H9 (cell line): ENCODE data around the gene CC2D2B. TPM values are rescaled to one million over a fixed set of nuclear protein-coding genes. Genes with fewer than 3 reads are reported as not detected.
A peak's percentile ranks its signal among the peaks of the same experiment; 100 is the strongest.

Source experiments
- DNase-seq: peaks from one replicate; pipeline ENCODE4 v3.0.0-alpha.2; 2017
- H2AFZ ChIP-seq: one replicate; pipeline ENCODE4 v1.6.1; 2013; ENCODE audit warnings: mild to moderate bottlenecking, low read length, control low read depth, moderate library complexity
- H2AK5ac ChIP-seq: 2 replicates; pipeline ENCODE4 v1.6.1; 2013; ENCODE audit warnings: low read length, control low read depth, mixed read lengths; ENCODE audit not compliant: insufficient read length
- H2BK120ac ChIP-seq: one replicate; pipeline ENCODE4 v1.6.1; 2013; ENCODE audit warnings: low read depth, mild to moderate bottlenecking, low read length, control low read depth, inconsistent platforms; ENCODE audit not compliant: poor library complexity, severe bottlenecking
- H2BK12ac ChIP-seq: 2 replicates; pipeline ENCODE4 v1.6.1; 2013; ENCODE audit warnings: low read length, control low read depth, mixed read lengths, low read depth; ENCODE audit not compliant: insufficient read length
- H2BK15ac ChIP-seq: 2 replicates; pipeline ENCODE4 v1.6.1; 2013; ENCODE audit warnings: low read depth, low read length, control low read depth
- H2BK20ac ChIP-seq: one replicate; pipeline ENCODE4 v1.6.1; 2013; ENCODE audit warnings: low read depth, mild to moderate bottlenecking, low read length, control low read depth, inconsistent platforms; ENCODE audit not compliant: poor library complexity, severe bottlenecking
- H2BK5ac ChIP-seq: 2 replicates; pipeline ENCODE4 v1.6.1; 2013; ENCODE audit warnings: low read length, control low read depth, mixed read lengths; ENCODE audit not compliant: insufficient read length
- H3K14ac ChIP-seq: 2 replicates; pipeline ENCODE4 v1.6.1; 2013; ENCODE audit warnings: low read length, control low read depth; ENCODE audit not compliant: insufficient read depth
- H3K18ac ChIP-seq: 2 replicates; pipeline ENCODE4 v1.6.1; 2013; ENCODE audit warnings: low read depth, mild to moderate bottlenecking, mixed read lengths, low read length, control low read depth; ENCODE audit not compliant: insufficient read length
- H3K23ac ChIP-seq: 2 replicates; pipeline ENCODE4 v1.6.1; 2013; ENCODE audit warnings: low read length, control low read depth, mixed read lengths, low read depth; ENCODE audit not compliant: insufficient read length
- H3K23me2 ChIP-seq: 2 replicates; pipeline ENCODE4 v1.6.1; 2013; ENCODE audit warnings: low read depth, mild to moderate bottlenecking, mixed read lengths, low read length, control low read depth; ENCODE audit not compliant: insufficient read length, poor library complexity, severe bottlenecking
- H3K27ac ChIP-seq: 2 replicates; pipeline ENCODE4 v1.5.1; 2013; ENCODE audit warnings: low read length, control low read depth, mixed read lengths, low read depth; ENCODE audit not compliant: insufficient read length
- H3K27me3 ChIP-seq: 2 replicates; pipeline ENCODE4 v1.6.1; 2013; ENCODE audit warnings: low read length, control low read depth, inconsistent platforms; ENCODE audit not compliant: insufficient read depth
- H3K4ac ChIP-seq: 2 replicates; pipeline ENCODE4 v1.6.1; 2013; ENCODE audit warnings: low read depth, mild to moderate bottlenecking, control low read depth, inconsistent platforms, low read length, moderate library complexity
- H3K4me1 ChIP-seq: 2 replicates; pipeline ENCODE4 v1.6.1; 2013; ENCODE audit warnings: low read length, control low read depth, inconsistent platforms; ENCODE audit not compliant: insufficient read depth
- H3K4me2 ChIP-seq: 2 replicates; pipeline ENCODE4 v1.6.1; 2013; ENCODE audit warnings: low read length, control low read depth, mixed read lengths; ENCODE audit not compliant: insufficient read length, insufficient read depth
- H3K56ac ChIP-seq: 2 replicates; pipeline ENCODE4 v1.6.1; 2013; ENCODE audit warnings: low read depth, mild to moderate bottlenecking, mixed read lengths, low read length, control low read depth; ENCODE audit not compliant: insufficient read length
- H3K79me1 ChIP-seq: 2 replicates; pipeline ENCODE4 v1.6.1; 2013; ENCODE audit warnings: low read depth, mild to moderate bottlenecking, moderate library complexity, low read length, control low read depth, inconsistent platforms; ENCODE audit not compliant: insufficient read depth, poor library complexity, severe bottlenecking
- H3K79me2 ChIP-seq: 2 replicates; pipeline ENCODE4 v1.6.1; 2013; ENCODE audit warnings: low read length, control low read depth, inconsistent platforms; ENCODE audit not compliant: insufficient read depth
- H3K9ac ChIP-seq: 2 replicates; pipeline ENCODE4 v1.6.1; 2013; ENCODE audit warnings: low read length, control low read depth, mixed read lengths; ENCODE audit not compliant: insufficient read length; ENCODE audit errors: extremely low read depth
- H3K9me3 ChIP-seq: one replicate; pipeline ENCODE4 v1.6.1; 2013; ENCODE audit warnings: low read depth, low read length, inconsistent platforms; ENCODE audit not compliant: control insufficient read depth
- H3T11ph ChIP-seq: one replicate; pipeline ENCODE4 v1.6.1; 2013; ENCODE audit warnings: mild to moderate bottlenecking, low read length, control low read depth, inconsistent platforms
- H4K20me1 ChIP-seq: one replicate; pipeline ENCODE4 v1.6.1; 2013; ENCODE audit not compliant: control insufficient read depth, insufficient read length, insufficient read depth
- H4K5ac ChIP-seq: 2 replicates; pipeline ENCODE4 v1.6.1; 2013; ENCODE audit warnings: low read depth, mild to moderate bottlenecking, mixed read lengths, low read length, control low read depth; ENCODE audit not compliant: insufficient read length
- H4K8ac ChIP-seq: replicated peaks from 2 replicates; pipeline ENCODE4 v1.6.1; 2013; ENCODE audit warnings: low read length, control low read depth, mixed read lengths, low read depth; ENCODE audit not compliant: insufficient read length
- H4K91ac ChIP-seq: 2 replicates; pipeline ENCODE4 v1.6.1; 2013; ENCODE audit warnings: low read depth, mild to moderate bottlenecking, moderate library complexity, mixed read lengths, low read length, control low read depth; ENCODE audit not compliant: insufficient read length
- H3K27ac Mint-ChIP-seq, 3 experiments: 2 replicates in 2 of 3; 3 replicates in 1 of 3; pipeline ENCODE4 v1.8.0; 2020 to 2021; ENCODE audit warnings: mixed read lengths in 3 of 3, mild to moderate bottlenecking in 1 of 3, moderate library complexity in 1 of 3
- H3K27me3 Mint-ChIP-seq: 2 replicates; pipeline ENCODE4 v1.8.0; 2021; ENCODE audit warnings: low read depth, mild to moderate bottlenecking, moderate library complexity, mixed read lengths
- H3K36me3 Mint-ChIP-seq, 3 experiments: 2 replicates in 2 of 3; 3 replicates in 1 of 3; pipeline ENCODE4 v1.8.0; 2020 to 2021; ENCODE audit warnings: low read depth in 3 of 3, mixed read lengths in 3 of 3; ENCODE audit not compliant: insufficient read depth in 1 of 3
- H3K4me1 Mint-ChIP-seq, 2 experiments: 2 replicates each; pipeline ENCODE4 v1.8.0; 2020; ENCODE audit warnings: mixed read lengths in 2 of 2
- H3K4me3 Mint-ChIP-seq, 2 experiments: 2 replicates in 1 of 2; 3 replicates in 1 of 2; pipeline ENCODE4 v1.8.0; 2020 to 2021; ENCODE audit warnings: mild to moderate bottlenecking in 2 of 2, mixed read lengths in 2 of 2, moderate library complexity in 1 of 2
- H3K9me3 Mint-ChIP-seq, 2 experiments: 2 replicates in 1 of 2; 3 replicates in 1 of 2; pipeline ENCODE4 v1.8.0; 2020; ENCODE audit warnings: mild to moderate bottlenecking in 2 of 2, mixed read lengths in 2 of 2, moderate library complexity in 1 of 2
- CTCF ChIP-seq: fragments of 200-600 bp; sonication (generic); conservative IDR thresholded peaks from 3 replicates; pipeline ENCODE4 v1.8.0; 2021; ENCODE audit warnings: antibody characterized with exemption, mild to moderate bottlenecking
- WGBS: extraction: QIAGEN DNeasy Blood & Tissue Kit; methylation state at CpG from one replicate; pipeline ENCODE4 v1.1.7; 2013; ENCODE audit warnings: missing lambda C conversion rate, low lambda C conversion rate, mixed read lengths; ENCODE audit not compliant: insufficient read length; ENCODE audit errors: extremely low coverage; 5-methylcytosine and 5-hydroxymethylcytosine counted together
- total RNA-seq: library from RNA; stranded (reverse); gene quantifications from 2 replicates; pipeline ENCODE4 v1.2.1, GENCODE V29; 2021

The CC2D2B gene
- total RNA-seq, 1 experiment from 2014 or later: 0.72 TPM

GRCh38 chr10:96025566-96025965 lies 117.8 kb downstream of the CC2D2B start:
- 0 out of 7 replicates have a peak, but pooled peaks cover 0 to 2% (median 0%) of the 10 kb centered on the region in 3 experiments for H3K36me3 Mint-ChIP-seq
- no peaks in the 10 kb centered on the region for H3K4me1 ChIP-seq
- no peak overlapping the region for H3K14ac ChIP-seq
- H3K27ac Mint-ChIP-seq: no peak overlapping the region
- no peak overlapping the region for H4K91ac ChIP-seq
- no peak overlapping the region for H3K56ac ChIP-seq
- peak; percentile 76 for DNase-seq
- no peak overlapping the region for H3K23ac ChIP-seq
- no peak overlapping the region for H2BK20ac ChIP-seq
- H2BK5ac ChIP-seq: no peak overlapping the region
- peaks cover 5% of the 10 kb centered on the region for H3K27me3 Mint-ChIP-seq
- H3K4me2 ChIP-seq: no peak overlapping the region
- H3K4me1 Mint-ChIP-seq: no peaks in the 10 kb centered on the region
- no peak overlapping the region for H3K4ac ChIP-seq
- H3K9me3 Mint-ChIP-seq: no peaks in the 10 kb centered on the region
- H3T11ph ChIP-seq: no peak overlapping the region
- H3K4me3 Mint-ChIP-seq: no peak overlapping the region
- H3K79me1 ChIP-seq: no peaks in the 10 kb centered on the region
- no CpG with 5 or more reads among the region's 3 CpGs for WGBS
- H2BK12ac ChIP-seq: no peak overlapping the region
- H4K20me1 ChIP-seq: no peaks in the 10 kb centered on the region
- no peak overlapping the region for H2BK120ac ChIP-seq
- H2AK5ac ChIP-seq: no peak overlapping the region
- H3K27ac ChIP-seq: no peak overlapping the region
- H2BK15ac ChIP-seq: no peak overlapping the region
- H4K5ac ChIP-seq: no peak overlapping the region
- H3K18ac ChIP-seq: no peak overlapping the region
- no peaks in the 10 kb centered on the region for H3K27me3 ChIP-seq
- H3K9ac ChIP-seq: no peak overlapping the region
- H3K79me2 ChIP-seq: no peaks in the 10 kb centered on the region
- no peaks in the 10 kb centered on the region for H3K23me2 ChIP-seq
- no peak overlapping the region for H4K8ac ChIP-seq
- H3K9me3 ChIP-seq: no peaks in the 10 kb centered on the region
- H2AFZ ChIP-seq: no peak overlapping the region
- TF ChIP-seq CTCF: peak; percentile 52
